HG02840 (cell line): ENCODE results near the gene OTUD4.
"Not testable (repeated sequence)": the region's sequence is repeated elsewhere in the genome, so short reads cannot be mapped to it uniquely, and the experiment has no call there.

Experiments used
- ATAC-seq: cut with Tn5 transposase; IDR thresholded peaks from one replicate; pipeline ENCODE4 v1.9.1; 2021; ENCODE audit warnings: mild to moderate bottlenecking, moderate library complexity, moderate number of reproducible peaks; ENCODE audit not compliant: unreplicated experiment, low FRiP score

The OTUD4 gene

GRCh38 chr4:145180298-145181090 is at the start of gene OTUD4:
OTUD4 (minus strand) TSS chr4:145180589; CDS start chr4:145179973, 616 bp downstream.
- ATAC-seq = peak; percentile 78

- ATAC-seq = not testable (repeated sequence)
Observed at GRCh38 chr4:145223228-145223627, 42.8 kb upstream of the OTUD4 start.

- ATAC-seq = not testable (repeated sequence)
Observed at GRCh38 chr4:145221529-145221928, 41.1 kb upstream of the OTUD4 start.

- ATAC-seq = no peak
Observed at GRCh38 chr4:145219090-145219489, 38.7 kb upstream of the OTUD4 start.

- peak; percentile 89 for ATAC-seq
Observed at GRCh38 chr4:145218251-145218650, 37.9 kb upstream of the OTUD4 start.

GRCh38 chr4:145217349-145217748 is 37.0 kb upstream of the OTUD4 start:
- no peak for ATAC-seq

- ATAC-seq = no peak
Observed at GRCh38 chr4:145216535-145216934, 36.1 kb upstream of the OTUD4 start.

GRCh38 chr4:145213245-145213644 is 32.9 kb upstream of the OTUD4 start:
- ATAC-seq = no peak

- no peak for ATAC-seq
Observed at GRCh38 chr4:145207934-145208333, 27.5 kb upstream of the OTUD4 start.

GRCh38 chr4:145203410-145203809 is 23.0 kb upstream of the OTUD4 start:
- ATAC-seq = no peak

GRCh38 chr4:145200366-145200765 is 20.0 kb upstream of the OTUD4 start:
- ATAC-seq = no peak

GRCh38 chr4:145199051-145199716 is 18.8 kb upstream of the OTUD4 start:
- no peak for ATAC-seq

- ATAC-seq = no peak
Observed at GRCh38 chr4:145196747-145197146, 16.4 kb upstream of the OTUD4 start.

GRCh38 chr4:145195167-145195952 is 15.0 kb upstream of the OTUD4 start:
- ATAC-seq = peak; percentile 86

GRCh38 chr4:145189981-145190380 is 9.6 kb upstream of the OTUD4 start:
- ATAC-seq = no peak

- peak; percentile 81 for ATAC-seq
Observed at GRCh38 chr4:145186729-145187128, 6.3 kb upstream of the OTUD4 start.

- ATAC-seq = no peak
Observed at GRCh38 chr4:145183581-145183980, 3.2 kb upstream of the OTUD4 start.

- no peak for ATAC-seq
Observed at GRCh38 chr4:145183023-145183422, 2.6 kb upstream of the OTUD4 start.

- no peak for ATAC-seq
Observed at GRCh38 chr4:145182222-145182621, 1.8 kb upstream of the OTUD4 start.

- no peak for ATAC-seq
Observed at GRCh38 chr4:145181091-145181501, 707 bp upstream of the OTUD4 start.

- ATAC-seq = peak; percentile 19
Observed at GRCh38 chr4:145179861-145180297, 510 bp downstream of the OTUD4 start.
